ENCODE measurements around the gene OR2M7.

OR2M7 gene

DNA sequence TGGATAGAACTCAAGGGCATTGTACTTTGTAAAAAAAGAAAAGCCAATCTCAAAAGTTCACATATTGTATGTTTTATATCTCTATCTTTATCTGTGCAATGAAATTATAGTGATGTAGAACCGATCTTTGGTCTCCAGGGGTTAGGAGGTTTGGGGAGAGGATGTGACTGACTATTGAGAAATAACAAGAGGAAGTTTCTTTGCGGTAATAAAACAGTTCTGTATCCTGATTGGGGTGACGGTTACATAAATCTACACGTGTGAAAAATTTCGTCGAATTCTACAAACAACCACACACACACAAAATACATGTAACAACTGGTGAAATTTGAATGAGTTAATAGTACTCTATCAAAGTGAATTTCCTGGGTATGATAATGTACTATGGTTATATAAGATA lies 36.0 kb downstream of the OR2M7 start:
- no peaks in the 10 kb centered on the region for H3K36me3 ChIP-seq (replicated peaks; ENCODE audit: low read depth, low read length)
- H3K79me2 ChIP-seq (ENCODE audit: low read length), result no peaks in the 10 kb centered on the region
- H3K4me2 ChIP-seq (ENCODE audit: low read length), result no peak overlapping the region
- no peaks in the 10 kb centered on the region for H4K20me1 ChIP-seq (ENCODE audit: insufficient read depth, low read length)
- no peaks in the 10 kb centered on the region for H3K9me3 ChIP-seq (ENCODE audit: insufficient read depth, low read length)
- H3K4me3 ChIP-seq (ENCODE audit: low read length), result no peak overlapping the region
- no peak for TF ChIP-seq EZH2phosphoT487 (IDR thresholded peaks at IDR 0.05; ENCODE audit: low read depth)
- TF ChIP-seq, protein P1, sequence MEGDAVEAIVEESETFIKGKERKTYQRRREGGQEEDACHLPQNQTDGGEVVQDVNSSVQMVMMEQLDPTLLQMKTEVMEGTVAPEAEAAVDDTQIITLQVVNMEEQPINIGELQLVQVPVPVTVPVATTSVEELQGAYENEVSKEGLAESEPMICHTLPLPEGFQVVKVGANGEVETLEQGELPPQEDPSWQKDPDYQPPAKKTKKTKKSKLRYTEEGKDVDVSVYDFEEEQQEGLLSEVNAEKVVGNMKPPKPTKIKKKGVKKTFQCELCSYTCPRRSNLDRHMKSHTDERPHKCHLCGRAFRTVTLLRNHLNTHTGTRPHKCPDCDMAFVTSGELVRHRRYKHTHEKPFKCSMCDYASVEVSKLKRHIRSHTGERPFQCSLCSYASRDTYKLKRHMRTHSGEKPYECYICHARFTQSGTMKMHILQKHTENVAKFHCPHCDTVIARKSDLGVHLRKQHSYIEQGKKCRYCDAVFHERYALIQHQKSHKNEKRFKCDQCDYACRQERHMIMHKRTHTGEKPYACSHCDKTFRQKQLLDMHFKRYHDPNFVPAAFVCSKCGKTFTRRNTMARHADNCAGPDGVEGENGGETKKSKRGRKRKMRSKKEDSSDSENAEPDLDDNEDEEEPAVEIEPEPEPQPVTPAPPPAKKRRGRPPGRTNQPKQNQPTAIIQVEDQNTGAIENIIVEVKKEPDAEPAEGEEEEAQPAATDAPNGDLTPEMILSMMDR (IDR thresholded peaks at IDR 0.05; ENCODE audit: low read depth, low read length), result no peak
- no peak overlapping the region for H2AFZ ChIP-seq (ENCODE audit: low read depth, low read length)
- no peak overlapping the region for H3K9ac ChIP-seq (ENCODE audit: low read length)
- H3K4me1 ChIP-seq (ENCODE audit: low read length), result no peaks in the 10 kb centered on the region
- no peaks in the 10 kb centered on the region for H3K27me3 ChIP-seq (ENCODE audit: low read depth, low read length)
- no peak overlapping the region for H3K27ac ChIP-seq (ENCODE audit: low read length)

DNA sequence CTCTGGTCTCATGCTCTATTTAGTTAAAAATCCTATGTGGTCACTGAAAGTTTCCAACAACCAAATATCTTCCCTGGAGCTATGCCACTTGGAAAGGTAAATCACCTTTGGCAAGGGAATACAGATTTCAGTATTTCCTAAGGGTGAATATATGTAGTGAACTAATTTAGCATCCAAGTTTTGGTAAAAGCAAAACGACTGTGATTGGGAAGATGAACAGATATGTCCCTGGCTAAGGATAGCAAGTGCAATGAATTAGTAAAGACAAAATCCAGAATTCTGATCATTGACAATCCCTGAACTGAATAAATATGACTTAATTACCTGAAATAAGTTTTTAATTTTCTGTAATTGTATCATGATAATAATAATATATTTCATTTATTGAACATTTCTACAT lies 46.5 kb downstream of the OR2M7 start, which contains the start of gene OR2T33:
Gene OR2T33 (minus strand): TSS at position 101 of the 400 bp plus-strand sequence. CDS start 4,162 bp downstream, outside the sequence.
- Histone ChIP-seq H3K27me3 (ENCODE audit: low read depth, low read length) (no peaks in the 10 kb centered on the region), H3K36me3 (replicated peaks; ENCODE audit: low read depth, low read length) (no peaks in the 10 kb centered on the region), H3K4me2 (ENCODE audit: low read length) (no peak within 1 kb of the TSS), H3K79me2 (ENCODE audit: low read length) (no peaks in the 10 kb centered on the region), H3K9ac (ENCODE audit: low read length) (no peak within 1 kb of the TSS), H3K4me1 (ENCODE audit: low read length) (no peaks in the 10 kb centered on the region), H4K20me1 (ENCODE audit: insufficient read depth, low read length) (no peaks in the 10 kb centered on the region), H3K27ac (ENCODE audit: low read length) (no peak within 1 kb of the TSS), H3K4me3 (ENCODE audit: low read length) (no peak within 1 kb of the TSS), H2AFZ (ENCODE audit: low read depth, low read length) (no peak within 1 kb of the TSS), H3K9me3 (ENCODE audit: insufficient read depth, low read length) (no peaks in the 10 kb centered on the region)
- no peak for TF ChIP-seq EZH2phosphoT487 (IDR thresholded peaks at IDR 0.05; ENCODE audit: low read depth)
- TF ChIP-seq, protein P1 (IDR thresholded peaks at IDR 0.05; ENCODE audit: low read depth, low read length), result no peak

Measured in OCI-LY3 (cell line).